ENCODE measurements around the gene BIVM. TPM values are rescaled to one million over a fixed set of nuclear protein-coding genes. Genes with fewer than 3 reads are reported as not detected.
A peak's percentile ranks its signal among the peaks of the same experiment; 100 is the strongest.

The BIVM gene
- polyA plus RNA-seq, 12 donors, result 24.6 to 53.0 (median 33.5) TPM; not detected in 1

- no peak for DNase-seq
Observed at GRCh38 chr13:102836471-102836870, 37.6 kb downstream of the BIVM start.

GRCh38 chr13:102838273-102838672 lies 39.4 kb downstream of the BIVM start:
- no peak for DNase-seq

GRCh38 chr13:102838982-102839381 lies 40.1 kb downstream of the BIVM start:
- no peak for DNase-seq

GRCh38 chr13:102839462-102839861 lies 40.5 kb downstream of the BIVM start:
- no peak for DNase-seq

GRCh38 chr13:102845289-102845629 lies 46.3 kb downstream of the BIVM start:
- no peak for DNase-seq

GRCh38 chr13:102845630-102846260 lies 46.8 kb downstream of the BIVM start, which contains the start of gene ERCC5:
ERCC5 (plus strand) TSS chr13:102846032; CDS start chr13:102846267, 235 bp downstream.
- DNase-seq, result peak; percentile 99

- peak; percentile 31 for DNase-seq
Observed at GRCh38 chr13:102846261-102847015, 47.5 kb downstream of the BIVM start.

GRCh38 chr13:102847272-102848234 lies 48.6 kb downstream of the BIVM start:
- no peak for DNase-seq

GRCh38 chr13:102848956-102849355 lies 50.0 kb downstream of the BIVM start:
- no peak for DNase-seq

GRCh38 chr13:102852556-102852955 lies 53.6 kb downstream of the BIVM start:
- no peak for DNase-seq

- no peak for DNase-seq
Observed at GRCh38 chr13:102854675-102855074, 55.8 kb downstream of the BIVM start.

GRCh38 chr13:102856557-102856956 lies 57.6 kb downstream of the BIVM start:
- DNase-seq, result no peak

GRCh38 chr13:102862624-102863210 lies 63.8 kb downstream of the BIVM start:
- DNase-seq, result no peak

- DNase-seq, result no peak
Observed at GRCh38 chr13:102863590-102863989, 64.7 kb downstream of the BIVM start.

GRCh38 chr13:102868366-102868936 lies 69.5 kb downstream of the BIVM start:
- no peak for DNase-seq

- no peak for DNase-seq
Observed at GRCh38 chr13:102869948-102870676, 71.2 kb downstream of the BIVM start.

- peak; percentile 59 for DNase-seq
Observed at GRCh38 chr13:102870677-102871415, 71.9 kb downstream of the BIVM start.

- DNase-seq, result no peak
Observed at GRCh38 chr13:102872131-102872530, 73.2 kb downstream of the BIVM start.

GRCh38 chr13:102872531-102872930 lies 73.6 kb downstream of the BIVM start:
- no peak for DNase-seq

- DNase-seq, result no peak
Observed at GRCh38 chr13:102873653-102874052, 74.7 kb downstream of the BIVM start.

Measured in muscle of arm (tissue), 12 donors.